A549 (cell line): Measurements from ENCODE around the gene MSI2.

ENCODE experiments used
- CEBPB ChIP-seq, 2 experiments: fragments of >200 bp in 1 of 2; sonication (Bioruptor Twin) in 1 of 2; formaldehyde crosslinking in 1 of 2; IDR thresholded peaks; 2 replicates each; pipeline ENCODE4 v1.6.1; 2012 to 2016
- CTCF ChIP-seq: fragments of >200 bp; sonication (Bioruptor Twin); formaldehyde crosslinking; IDR thresholded peaks from 3 replicates; pipeline ENCODE4 v1.5.1; 2016
- EP300 ChIP-seq, 2 experiments: fragments of >200 bp; sonication (Bioruptor Twin); formaldehyde crosslinking; IDR thresholded peaks; 2 replicates in 1 of 2; 3 replicates in 1 of 2; pipeline ENCODE4 v1.6.1; 2016 to 2017
- HMGXB4 ChIP-seq: fragments of 250-450 bp; sonication (Bioruptor Pico); IDR thresholded peaks from 2 replicates; pipeline ENCODE4 v1.5.0; 2021; ENCODE audit warnings: mild to moderate bottlenecking, moderate library complexity, borderline replicate concordance
- HOXA7 ChIP-seq: fragments of 250-450 bp; sonication (Bioruptor Pico); IDR thresholded peaks from 2 replicates; pipeline ENCODE4 v1.5.0; 2020; ENCODE audit warnings: mild to moderate bottlenecking, moderate library complexity
- JUNB ChIP-seq: fragments of >200 bp; sonication (Bioruptor Twin); formaldehyde crosslinking; IDR thresholded peaks from 2 replicates; pipeline ENCODE4 v1.6.1; 2016
- MAFK ChIP-seq: fragments of 450-650 bp; IDR thresholded peaks from 2 replicates; pipeline ENCODE4 v1.6.1; 2014; ENCODE audit not compliant: partially characterized antibody
- MAX ChIP-seq: IDR thresholded peaks from 2 replicates; pipeline ENCODE4 v1.6.1; 2012
- POLR2A ChIP-seq: IDR thresholded peaks from 2 replicates; pipeline ENCODE4 v1.6.1; 2012; ENCODE audit warnings: mild to moderate bottlenecking, low read length
- TP53 ChIP-seq: fragments of 250-450 bp; sonication (Bioruptor Pico); IDR thresholded peaks from 2 replicates; pipeline ENCODE4 v1.5.0; 2021; ENCODE audit warnings: mild to moderate bottlenecking, moderate library complexity
- USF2 ChIP-seq: fragments of 450-650 bp; IDR thresholded peaks from 2 replicates; pipeline ENCODE4 v1.6.1; 2014; ENCODE audit warnings: antibody characterized with exemption

- TF ChIP-seq USF2 = no peak
- TF ChIP-seq CEBPB (IDR thresholded peaks at IDR 0.05) = no peak
- no peak for TF ChIP-seq POLR2A
- no peak for TF ChIP-seq HMGXB4 (CRISPR knock-in tag)
- no peak for TF ChIP-seq CTCF
- no peak for TF ChIP-seq MAFK
- TF ChIP-seq EP300 (IDR thresholded peaks at IDR 0.05) = no peak
- TF ChIP-seq JUNB = no peak
- TF ChIP-seq TP53 (CRISPR knock-in tag) = no peak
- no peak for TF ChIP-seq HOXA7 (CRISPR knock-in tag)
- TF ChIP-seq MAX = no peak
Observed at GRCh38 chr17:57504208-57504607, 247.9 kb downstream of the MSI2 start.
